GM21576 (cell line): ENCODE measurements around the gene SRBD1.

Experiments
- ATAC-seq: cut with Tn5 transposase; IDR thresholded peaks from one replicate; pipeline ENCODE4 v1.9.1; 2021; ENCODE audit warnings: mild to moderate bottlenecking, moderate library complexity; ENCODE audit not compliant: unreplicated experiment

Gene SRBD1

DNA sequence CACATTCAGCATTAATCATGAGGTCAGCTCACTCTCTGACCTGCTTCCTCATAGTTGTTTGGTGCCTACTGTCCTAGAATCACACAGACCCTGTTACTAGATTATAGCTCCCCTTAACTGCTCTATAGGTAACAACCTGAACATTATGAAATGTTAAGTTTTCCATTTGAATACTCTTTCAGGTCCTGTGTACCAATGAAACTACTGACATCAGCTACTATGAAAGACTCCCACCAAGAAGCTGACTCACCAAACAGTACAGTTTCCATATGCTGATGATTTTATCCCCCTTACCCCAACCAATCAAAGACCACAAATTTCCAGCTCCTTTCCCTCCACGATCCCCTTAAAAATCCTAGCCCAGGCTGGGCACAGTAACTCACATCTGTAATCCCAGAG is 56.3 kb downstream of the SRBD1 start:
- ATAC-seq: no peak

DNA sequence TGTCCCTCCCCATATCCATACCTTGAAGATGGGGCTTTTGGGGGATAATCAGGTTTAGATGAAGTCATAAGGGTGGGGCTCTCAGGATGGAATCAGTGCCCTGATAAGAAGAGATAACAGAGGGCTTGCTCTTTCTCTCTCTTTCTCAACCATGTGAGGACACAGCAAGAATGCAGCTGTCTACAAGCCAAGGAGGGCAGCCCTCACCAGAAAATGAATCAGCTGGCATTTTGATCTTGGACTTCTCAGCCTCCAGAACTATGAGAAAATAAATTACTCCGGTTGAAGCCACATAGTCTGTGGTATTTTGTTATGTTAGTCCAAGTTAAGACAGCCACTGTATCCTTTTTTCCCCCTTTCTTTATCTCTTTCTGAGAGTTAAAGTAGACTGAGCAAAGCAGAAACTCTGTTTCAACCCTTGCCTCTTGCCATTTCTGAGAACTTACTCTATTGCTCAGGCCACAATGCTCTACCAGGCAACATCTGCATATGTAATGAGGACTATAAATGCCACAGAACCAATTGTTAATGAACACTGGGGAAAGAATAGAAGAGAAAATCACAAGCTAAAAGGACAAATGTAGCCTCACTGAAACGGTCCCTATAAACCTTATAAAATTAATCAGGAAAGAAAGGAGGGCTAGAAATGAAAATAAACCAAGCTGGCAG is 56.9 kb downstream of the SRBD1 start:
- ATAC-seq: no peak

DNA sequence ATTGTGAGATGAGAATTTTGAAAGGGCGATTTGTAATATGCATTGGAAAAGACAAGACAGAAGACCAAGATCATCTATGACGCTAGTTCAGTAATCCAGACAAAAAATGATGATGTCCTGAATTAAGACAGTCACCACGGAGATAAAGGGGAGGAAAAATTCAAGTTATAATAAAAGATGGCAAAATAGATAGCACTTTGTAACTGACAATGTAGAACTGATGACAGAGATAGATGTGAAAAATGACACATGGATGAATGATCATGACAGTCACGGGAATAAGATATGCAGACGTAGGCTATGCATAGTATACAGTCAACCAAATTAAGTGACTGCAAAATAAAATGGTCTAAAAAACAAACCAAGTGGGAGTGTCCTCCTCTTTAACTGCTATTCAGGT is 59.2 kb downstream of the SRBD1 start:
- no peak for ATAC-seq

DNA sequence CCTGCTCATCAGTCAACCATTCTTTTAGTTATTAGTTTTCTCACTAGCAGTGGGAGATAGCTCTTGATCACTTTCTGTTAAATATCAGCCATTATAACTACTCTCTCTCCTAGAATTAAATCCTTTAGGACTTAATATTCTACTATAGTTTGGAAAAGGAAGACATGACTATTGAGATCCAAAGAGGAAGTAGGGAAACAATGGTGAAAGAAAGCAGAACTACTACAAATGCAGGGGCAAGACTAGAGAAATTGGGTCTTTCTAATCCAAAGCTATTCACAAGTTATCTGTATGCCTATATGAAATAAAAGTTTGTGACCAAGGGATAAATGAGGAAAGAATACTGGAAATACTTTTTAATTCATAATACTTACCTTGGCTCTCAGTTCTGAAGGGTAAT is 65.1 kb downstream of the SRBD1 start:
- ATAC-seq: no peak

DNA sequence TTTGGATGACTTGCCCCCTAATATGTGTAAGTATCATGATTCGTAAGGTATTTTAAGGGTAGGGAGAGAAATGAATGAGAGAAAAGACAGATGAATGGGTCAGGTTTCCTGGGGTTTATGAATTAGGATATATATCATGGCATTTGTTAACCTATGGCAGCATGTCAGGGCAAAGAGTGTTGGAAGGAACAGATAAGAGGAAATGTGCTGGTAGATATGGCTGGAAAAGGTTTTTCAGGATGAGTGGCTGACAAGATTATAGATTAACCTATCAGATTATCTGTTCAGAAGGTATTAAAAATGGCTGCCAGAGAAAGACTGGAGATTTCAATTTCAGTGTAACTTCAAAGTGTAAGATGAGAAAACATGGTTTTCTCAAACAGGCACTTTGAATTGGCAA is 67.8 kb downstream of the SRBD1 start:
- ATAC-seq: no peak

DNA sequence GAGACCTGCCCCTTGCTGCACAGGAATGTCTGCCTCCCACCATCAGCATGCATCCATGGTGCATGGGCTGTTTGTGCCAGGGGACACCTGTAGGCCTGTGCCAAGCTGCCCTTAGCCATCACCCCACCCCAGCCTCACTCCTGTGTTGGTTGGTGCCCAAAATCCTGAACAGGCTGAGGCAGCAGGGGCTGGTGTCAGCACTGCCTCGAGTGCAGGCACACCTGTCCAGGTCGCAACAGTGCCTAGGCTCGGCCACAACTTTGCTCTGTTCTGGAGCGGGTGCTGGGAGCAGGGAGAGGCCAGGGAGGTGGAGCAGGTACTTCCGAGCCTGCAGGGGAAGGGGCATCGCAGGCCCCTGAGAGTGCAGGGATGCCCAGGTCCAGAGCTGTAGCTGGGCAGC is 69.1 kb downstream of the SRBD1 start:
- no peak for ATAC-seq

DNA sequence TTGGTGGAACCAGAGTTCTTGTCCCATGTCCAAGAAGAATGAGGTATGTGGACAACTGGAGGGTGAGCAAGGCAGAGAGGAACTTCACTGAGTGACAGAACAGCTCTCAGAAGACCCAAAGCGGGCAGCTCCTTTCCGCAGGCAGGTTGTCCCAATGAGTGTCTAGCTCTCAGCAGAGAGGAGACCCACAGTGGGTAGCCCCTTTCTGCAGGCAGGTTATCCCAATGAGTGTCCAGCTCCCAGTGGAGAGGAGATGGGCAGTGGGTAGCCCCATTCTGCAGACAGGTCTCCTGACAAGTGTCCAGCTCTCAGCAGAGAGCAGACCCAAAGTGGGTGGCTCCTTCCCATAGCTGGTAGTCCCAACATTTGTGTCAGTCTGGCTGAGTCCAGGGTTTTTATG is 69.6 kb downstream of the SRBD1 start:
- ATAC-seq: no peak

DNA sequence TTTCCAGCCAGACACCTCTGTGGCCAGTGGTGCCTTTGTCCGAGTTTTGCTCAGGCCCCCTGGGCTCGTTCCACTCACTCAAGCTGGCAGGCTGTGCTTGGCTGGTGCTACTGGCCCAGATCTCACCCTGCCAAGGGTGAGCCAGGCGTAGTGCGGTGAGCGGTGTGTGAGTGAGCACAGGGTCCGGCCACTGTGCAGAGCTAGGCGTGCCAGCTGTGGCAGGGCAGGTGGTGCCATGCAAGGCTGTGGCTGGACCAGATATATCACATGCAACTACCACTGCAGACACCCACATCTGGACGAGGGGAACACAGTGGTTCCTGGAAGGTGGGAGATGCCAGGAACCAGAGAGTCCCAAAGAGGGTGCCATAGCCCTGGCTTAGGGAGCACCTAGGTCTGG is 70.1 kb downstream of the SRBD1 start:
- ATAC-seq: no peak

DNA sequence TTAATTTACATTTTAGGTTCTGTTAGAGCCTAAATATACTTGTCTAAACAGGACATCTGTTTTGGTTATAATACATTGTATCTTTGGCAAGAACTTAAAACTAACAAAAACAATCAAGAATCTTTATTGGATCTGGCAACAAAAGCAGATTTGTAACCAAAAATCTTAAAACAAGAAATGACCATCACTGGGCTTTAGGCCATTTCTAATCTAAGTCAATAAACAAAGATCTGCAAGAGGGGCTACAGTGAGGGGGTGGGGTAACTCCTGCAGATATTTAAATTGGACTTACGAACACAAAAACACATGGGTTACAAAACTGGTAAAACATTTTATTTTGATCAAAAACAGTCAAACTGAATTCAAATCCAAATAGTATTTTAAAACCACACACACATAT is 77.3 kb downstream of the SRBD1 start:
- no peak for ATAC-seq

DNA sequence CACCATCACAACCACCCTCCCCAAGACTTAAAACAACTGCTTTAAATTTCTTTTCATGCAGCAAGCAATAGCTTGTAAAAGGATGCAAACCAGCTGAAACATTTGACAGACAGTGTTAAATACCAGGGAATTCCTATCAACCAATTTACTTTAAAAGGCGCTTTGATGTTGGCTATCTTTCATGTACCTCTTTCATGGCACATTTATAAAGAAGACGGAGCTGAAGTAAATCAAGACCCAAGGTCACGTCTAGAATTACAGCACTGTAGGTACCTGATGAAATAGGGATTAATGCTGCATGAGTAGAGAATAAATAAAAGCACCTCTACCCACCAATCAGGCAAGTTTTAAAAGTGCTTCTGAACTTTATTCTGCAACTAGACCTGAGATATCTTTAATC is 78.9 kb downstream of the SRBD1 start:
- no peak for ATAC-seq

DNA sequence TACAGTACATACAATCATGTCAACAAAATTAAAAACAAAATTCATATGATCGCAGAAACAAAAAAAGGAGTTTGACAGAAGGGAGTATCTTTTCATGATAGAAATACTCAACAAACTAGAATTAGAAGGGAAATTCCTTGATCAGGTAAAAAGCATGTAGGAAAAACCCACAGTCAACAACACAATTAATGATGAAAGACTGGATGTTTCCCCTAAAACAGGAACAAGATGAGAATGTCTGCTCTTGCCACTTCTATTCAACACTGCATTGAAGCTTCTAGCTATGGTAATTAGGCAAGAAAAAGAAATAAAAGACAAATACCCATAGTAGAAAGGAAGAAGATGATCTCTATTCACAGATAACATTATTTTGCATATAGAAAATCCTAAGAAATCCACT is 87.1 kb downstream of the SRBD1 start:
- no peak for ATAC-seq

DNA sequence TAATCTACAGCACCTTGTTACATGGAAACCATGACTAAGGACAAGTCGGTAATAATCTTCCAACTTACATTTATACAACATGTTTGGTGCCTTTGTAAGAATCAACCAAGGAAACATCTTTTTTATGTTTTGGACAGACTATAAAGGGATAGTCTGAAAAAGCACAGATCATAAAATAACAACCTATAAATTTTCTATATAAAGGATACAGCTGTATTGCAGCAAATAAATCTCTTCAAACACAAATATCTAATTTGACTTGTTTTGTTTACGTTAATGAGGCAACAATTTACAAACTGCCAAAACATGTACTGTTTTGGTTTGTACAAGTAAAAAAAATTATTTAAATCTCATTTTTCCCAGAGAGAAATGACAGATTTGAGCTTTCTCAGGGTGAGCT is 92.5 kb downstream of the SRBD1 start:
- ATAC-seq: no peak

DNA sequence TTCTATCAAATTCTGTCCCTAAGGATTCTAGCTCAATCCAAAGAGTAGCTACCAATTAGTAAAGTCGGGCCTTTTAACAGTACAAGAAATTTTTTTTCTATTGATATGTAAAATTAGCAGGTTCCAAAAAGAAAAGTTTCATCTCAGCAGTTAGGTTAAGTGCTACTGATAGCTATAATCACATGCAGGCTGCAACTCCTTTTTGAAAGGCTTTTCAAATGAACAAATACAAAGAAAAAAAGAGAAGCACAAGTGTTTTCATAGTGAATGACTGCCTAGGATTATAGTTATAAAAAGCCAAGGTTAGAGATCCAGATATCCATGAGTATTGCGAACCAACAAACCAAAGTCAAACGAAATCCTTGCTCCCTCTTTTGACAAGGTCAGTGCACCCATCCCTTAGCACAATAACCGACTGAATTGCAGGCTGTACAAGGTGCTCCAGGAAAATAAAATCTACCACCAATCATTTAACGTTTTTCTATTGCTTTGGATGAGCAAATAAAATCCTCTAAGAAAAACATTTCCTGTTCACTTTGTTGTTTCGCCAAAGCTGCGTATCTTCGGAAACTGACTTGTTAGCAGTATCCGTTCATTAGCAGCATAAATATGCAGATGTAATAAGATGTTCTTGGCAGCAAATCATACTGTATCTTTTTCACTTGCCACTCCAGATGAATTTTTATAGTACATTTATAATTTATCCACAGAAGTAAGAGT is 100.2 kb downstream of the SRBD1 start:
- ATAC-seq: no peak

DNA sequence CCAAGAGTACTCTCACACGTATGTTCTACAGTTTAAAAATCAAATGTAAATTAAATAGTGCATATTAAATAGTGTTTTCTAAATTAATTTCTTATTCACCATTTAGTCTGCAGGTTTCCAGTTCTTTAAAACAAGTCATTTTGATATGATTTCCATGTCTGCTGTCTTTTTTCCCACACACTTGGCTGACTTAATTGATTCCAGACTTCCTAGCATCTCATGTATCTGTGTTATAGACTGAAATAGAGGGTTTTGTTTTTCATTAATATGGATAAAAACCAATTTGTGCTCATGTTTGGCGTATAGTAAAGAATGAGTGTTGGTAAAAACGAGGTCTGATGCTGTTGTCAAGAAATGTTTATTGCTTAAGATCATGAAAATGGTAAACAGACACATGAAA is 104.3 kb downstream of the SRBD1 start:
- ATAC-seq: no peak

DNA sequence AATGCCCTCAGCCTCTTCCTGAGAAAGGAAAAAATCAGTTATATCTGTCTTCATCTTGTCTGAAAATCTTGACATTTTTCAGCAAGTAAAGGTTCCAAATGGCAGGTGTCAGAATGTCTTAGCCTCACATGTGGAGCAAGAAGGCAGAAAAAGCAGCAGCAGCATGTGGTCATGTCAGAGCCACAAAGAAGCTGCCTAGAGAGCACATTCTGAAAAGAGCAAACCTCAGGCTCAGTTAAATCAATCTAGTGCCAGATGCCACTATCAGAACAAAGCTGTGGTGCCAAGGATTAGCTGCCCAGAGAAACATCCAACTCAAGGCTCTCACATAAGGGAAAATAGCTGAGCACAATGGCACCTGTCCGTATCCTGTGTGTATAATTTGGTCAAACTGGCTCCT is 105.9 kb downstream of the SRBD1 start:
- no peak for ATAC-seq

DNA sequence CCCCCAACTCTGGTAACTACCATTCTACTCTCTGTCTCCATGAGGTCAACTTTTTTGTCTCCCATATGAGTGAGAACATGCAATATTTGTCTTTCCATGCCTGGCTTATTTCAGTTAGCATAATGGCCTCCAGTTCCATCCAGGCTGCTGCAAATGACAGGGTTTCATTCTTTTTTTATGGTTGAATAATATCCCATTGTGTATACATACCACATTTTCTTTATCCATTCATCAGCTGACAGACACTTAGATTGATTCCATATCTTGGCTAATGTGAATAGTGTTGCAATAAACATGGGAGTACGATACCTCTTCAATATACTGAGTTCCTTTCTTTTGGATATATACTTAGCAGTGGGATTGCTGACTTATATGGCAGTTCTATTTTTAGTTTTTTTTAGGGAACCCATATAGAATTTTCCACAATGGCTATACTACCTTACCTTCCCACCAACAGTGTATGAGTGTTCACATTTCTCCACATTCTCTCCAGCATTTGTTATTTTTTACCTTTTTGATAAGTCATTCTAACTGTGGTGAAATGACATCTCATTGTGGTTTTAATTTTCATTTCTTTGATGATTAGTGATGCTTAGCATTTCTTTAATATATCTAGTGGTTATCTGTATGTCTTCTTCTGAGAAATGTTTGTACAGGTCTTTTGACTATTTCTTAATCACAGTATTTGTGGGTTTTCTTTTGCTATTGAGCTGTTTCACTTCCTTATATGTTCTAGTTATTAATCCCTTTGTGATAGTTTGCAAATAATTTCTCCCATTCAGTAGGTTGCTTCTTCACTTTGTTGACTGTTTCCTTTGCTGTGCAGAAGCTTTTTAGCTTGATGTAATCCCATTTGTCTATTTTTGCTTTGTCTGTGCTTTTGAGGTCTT is 112.2 kb downstream of the SRBD1 start:
- ATAC-seq: no peak

DNA sequence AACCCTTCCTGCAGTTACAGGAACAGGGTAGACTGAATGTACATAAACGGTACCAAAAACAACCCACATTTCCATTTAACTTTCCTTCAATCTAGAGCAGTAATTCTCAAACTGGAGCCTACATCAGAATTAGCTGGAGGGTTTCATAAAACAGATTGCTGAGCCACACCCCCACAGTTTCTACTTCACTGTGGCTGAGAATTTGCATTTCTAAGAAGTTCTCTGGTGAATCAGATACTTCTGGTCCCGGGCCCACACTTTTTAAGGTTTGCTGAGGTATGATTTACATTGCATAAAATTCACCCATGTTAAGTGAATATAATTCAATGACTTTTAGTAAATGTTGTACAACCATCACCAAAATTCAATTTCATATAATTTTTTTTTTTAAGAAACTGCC is 113.7 kb downstream of the SRBD1 start:
- peak; percentile 82 for ATAC-seq

DNA sequence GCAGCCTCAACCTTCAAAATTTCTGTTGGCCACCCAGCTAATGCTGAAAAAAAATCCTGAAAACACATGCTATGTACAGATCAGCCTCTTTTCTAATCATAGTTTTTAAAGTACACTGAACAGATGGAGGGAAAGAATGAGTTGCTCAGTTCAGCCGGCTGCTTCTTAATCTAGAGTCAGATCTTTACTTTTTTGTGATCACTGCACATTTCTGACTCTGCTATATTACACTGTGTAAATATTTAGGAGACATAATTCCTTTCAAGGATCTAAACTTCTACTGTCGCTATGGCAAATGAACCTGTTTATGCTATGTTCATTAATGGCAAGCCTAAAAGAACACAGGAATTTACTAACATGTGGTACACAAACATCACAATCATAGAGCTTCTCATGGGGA is 114.2 kb downstream of the SRBD1 start:
- peak; percentile 14 for ATAC-seq

DNA sequence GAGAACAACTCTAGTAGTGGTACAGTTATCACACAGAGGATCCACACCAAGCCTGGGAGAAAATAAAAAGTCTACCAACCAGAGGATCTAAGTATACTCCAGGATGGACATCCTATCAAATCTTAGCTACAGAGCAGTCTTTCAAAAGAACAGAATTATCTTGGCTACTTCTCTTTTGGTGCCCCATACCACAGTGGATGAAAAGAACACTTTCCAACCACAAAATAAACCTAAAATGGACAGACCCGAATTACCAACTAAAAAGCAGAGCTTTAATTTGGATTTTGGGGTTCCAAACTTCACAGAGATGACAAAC is 116.1 kb downstream of the SRBD1 start:
- ATAC-seq: no peak

DNA sequence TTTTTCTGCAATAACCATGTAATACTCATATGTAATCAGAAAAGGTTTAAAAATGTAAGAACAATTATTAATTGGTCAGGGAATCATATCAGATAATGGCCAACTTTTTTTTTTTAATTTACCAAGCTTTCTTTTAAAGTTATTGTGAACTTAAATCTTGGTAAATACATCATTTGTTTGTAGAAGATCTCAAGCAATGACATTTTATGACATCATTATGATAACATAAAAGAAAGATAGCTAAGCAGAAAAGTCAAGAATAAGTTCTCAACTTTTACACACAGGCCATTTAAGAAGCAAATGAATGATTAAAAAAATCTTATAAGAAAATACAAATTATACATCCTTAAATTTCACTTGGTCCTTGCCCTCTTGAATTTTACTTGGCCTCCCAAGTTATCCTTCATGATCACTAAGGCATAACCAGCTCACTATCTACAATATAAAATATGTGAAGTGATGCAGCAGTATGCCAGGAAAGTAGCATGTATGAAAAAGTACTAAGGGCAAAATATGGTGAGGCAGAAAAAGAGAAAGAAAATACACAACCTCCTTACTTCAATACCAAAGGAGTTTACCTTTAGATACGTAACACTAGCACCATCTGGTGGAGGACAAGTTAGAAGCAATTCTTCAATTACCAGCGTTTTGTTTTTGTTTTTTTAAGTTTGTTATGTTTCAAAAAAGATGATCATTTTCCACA is 116.6 kb downstream of the SRBD1 start:
- ATAC-seq: no peak

DNA sequence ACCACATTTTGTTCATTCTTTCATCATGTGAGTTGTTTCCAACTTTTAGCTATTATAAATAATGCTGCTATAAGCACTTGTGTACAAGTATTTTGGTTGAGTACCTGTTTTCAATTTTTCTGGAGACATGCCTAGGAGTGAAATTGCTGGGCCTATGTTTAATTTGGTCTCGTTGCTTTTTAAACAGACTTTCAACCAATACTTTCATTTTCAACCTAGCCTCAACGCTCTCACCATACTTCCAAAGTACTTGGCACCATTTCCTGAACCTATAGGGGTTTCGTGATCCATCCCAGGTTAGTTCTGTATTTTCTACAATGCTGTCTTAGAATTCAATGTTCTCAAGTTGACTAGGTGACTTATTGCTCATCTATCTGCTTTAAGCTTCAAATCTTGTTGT is 126.1 kb downstream of the SRBD1 start:
- ATAC-seq: no peak
